GM12873 (cell line): Measurements from ENCODE around the gene TSPO2.

Experiments
- CTCF ChIP-seq: IDR thresholded peaks from 2 replicates; pipeline ENCODE4 v1.5.1; 2012; ENCODE audit warnings: low read depth, mild to moderate bottlenecking, moderate library complexity, low read length, control low read depth; ENCODE audit not compliant: insufficient read depth; ENCODE audit errors: missing control alignments

TSPO2 gene

GRCh38 chr6:41002168-41002567, 40.1 kb upstream of the TSPO2 start:
- TF ChIP-seq CTCF: no peak

GRCh38 chr6:41006217-41006616, 36.0 kb upstream of the TSPO2 start:
- peak; percentile 63 for TF ChIP-seq CTCF

- TF ChIP-seq CTCF: no peak
Measured at GRCh38 chr6:41008011-41008410, 34.3 kb upstream of the TSPO2 start.

GRCh38 chr6:41009669-41010068, 32.6 kb upstream of the TSPO2 start:
- TF ChIP-seq CTCF: no peak

GRCh38 chr6:41011673-41012072, 30.6 kb upstream of the TSPO2 start:
- TF ChIP-seq CTCF: no peak

GRCh38 chr6:41013466-41014153, 28.7 kb upstream of the TSPO2 start:
- TF ChIP-seq CTCF: no peak

- no peak for TF ChIP-seq CTCF
Measured at GRCh38 chr6:41014780-41015179, 27.5 kb upstream of the TSPO2 start.
